IMR-90 (cell line): ENCODE results near the gene SLC35F3. TPM values are rescaled to one million over a fixed set of nuclear protein-coding genes. Genes with fewer than 3 reads are reported as not detected.

Experiments used
- ATAC-seq: fragments of 200-7000 bp; cut with Tn5 transposase; 2 replicates; pipeline ENCODE4 v1.9.1; 2020; ENCODE audit warnings: low read depth, mild to moderate bottlenecking, moderate library complexity
- BruUV-seq: library from RNA; stranded (reverse); fragments of 400-500 nt; replicated peaks from 2 replicates; lab custom pipeline; 2021; lab: Mats Ljungman, UMichigan
- CTCF ChIA-PET: fragments of 300-600 bp; formaldehyde crosslinking; extraction: SDS; loops from one replicate; lab custom pipeline; 2021; ENCODE audit warnings: antibody characterized with exemption; lab: Yijun Ruan, JAX
- POLR2A ChIA-PET: fragments of 300-600 bp; sonication (Branson Sonifier 250); formaldehyde crosslinking; loops from one replicate; lab custom pipeline; 2022; ENCODE audit warnings: antibody characterized with exemption; ENCODE audit not compliant: unreplicated experiment; lab: Charles Lee
- DNase-seq: peaks from one replicate; pipeline ENCODE4 v3.0.0; 2013
- H2AFZ ChIP-seq: replicated peaks from 2 replicates; pipeline ENCODE3; 2013; ENCODE audit warnings: low read length, mild to moderate bottlenecking; ENCODE audit not compliant: poor library complexity
- H2AK5ac ChIP-seq: 2 replicates; pipeline ENCODE4 v1.6.1; 2013; ENCODE audit warnings: low read depth, low read length, inconsistent platforms
- H2AK9ac ChIP-seq: replicated peaks from 2 replicates; pipeline ENCODE3; 2013; ENCODE audit warnings: mild to moderate bottlenecking, low read depth, low read length, moderate library complexity; ENCODE audit not compliant: poor library complexity
- H2BK120ac ChIP-seq: 2 replicates; pipeline ENCODE4 v1.6.1; 2013; ENCODE audit warnings: low read depth, low read length, inconsistent platforms
- H2BK15ac ChIP-seq: 3 replicates; pipeline ENCODE4 v1.6.1; 2013; ENCODE audit warnings: low read depth, low read length, inconsistent platforms
- H2BK20ac ChIP-seq: 2 replicates; pipeline ENCODE4 v1.6.1; 2013; ENCODE audit warnings: low read depth, mild to moderate bottlenecking, inconsistent platforms, low read length, moderate library complexity
- H2BK5ac ChIP-seq: 2 replicates; pipeline ENCODE4 v1.6.1; 2013; ENCODE audit warnings: mild to moderate bottlenecking, low read depth, low read length, inconsistent platforms; ENCODE audit not compliant: poor library complexity, severe bottlenecking
- H3K14ac ChIP-seq: replicated peaks from 2 replicates; pipeline ENCODE4 v1.6.1; 2013; ENCODE audit warnings: low read depth, low read length, inconsistent platforms
- H3K18ac ChIP-seq: 2 replicates; pipeline ENCODE4 v1.6.1; 2013; ENCODE audit warnings: low read depth, low read length, control low read depth
- H3K23ac ChIP-seq: 2 replicates; pipeline ENCODE4 v1.6.1; 2013; ENCODE audit warnings: low read depth, low read length, inconsistent platforms
- H3K27ac ChIP-seq: 2 replicates; pipeline ENCODE4 v1.5.1; 2013; ENCODE audit warnings: mild to moderate bottlenecking, control low read depth, low read length; ENCODE audit not compliant: insufficient read depth
- H3K27me3 ChIP-seq: 2 replicates; pipeline ENCODE4 v1.6.1; 2013; ENCODE audit warnings: low read length; ENCODE audit not compliant: control insufficient read depth, insufficient read depth
- H3K36me3 ChIP-seq: 2 replicates; pipeline ENCODE4 v1.6.1; 2013; ENCODE audit warnings: low read length, mixed read lengths; ENCODE audit not compliant: control insufficient read depth, insufficient read depth
- H3K4ac ChIP-seq: 2 replicates; pipeline ENCODE4 v1.6.1; 2013; ENCODE audit warnings: low read depth, low read length, inconsistent platforms
- H3K4me1 ChIP-seq: 2 replicates; pipeline ENCODE4 v1.6.1; 2013; ENCODE audit warnings: low read length, mixed read lengths; ENCODE audit not compliant: control insufficient read depth, insufficient read depth
- H3K4me2 ChIP-seq: 2 replicates; pipeline ENCODE4 v1.6.1; 2013; ENCODE audit warnings: low read depth, mild to moderate bottlenecking, control low read depth, low read length, moderate library complexity
- H3K4me3 ChIP-seq: 2 replicates; pipeline ENCODE4 v1.5.1; 2013; ENCODE audit warnings: low read depth, mild to moderate bottlenecking, control low read depth, low read length, moderate library complexity; ENCODE audit not compliant: insufficient read depth
- H3K56ac ChIP-seq: 2 replicates; pipeline ENCODE4 v1.6.1; 2013; ENCODE audit warnings: low read length, inconsistent platforms; ENCODE audit not compliant: insufficient read depth; ENCODE audit errors: extremely low read depth
- H3K79me1 ChIP-seq, 2 experiments: 2 replicates each; pipeline ENCODE4 v1.6.1; 2013; ENCODE audit warnings: low read length in 2 of 2, inconsistent platforms in 1 of 2, low read depth in 1 of 2
- H3K9ac ChIP-seq: 2 replicates; pipeline ENCODE4 v1.6.1; 2013; ENCODE audit warnings: low read depth, low read length, control low read depth
- H3K9me1 ChIP-seq: 2 replicates; pipeline ENCODE4 v1.6.1; 2013; ENCODE audit warnings: low read length, inconsistent platforms; ENCODE audit not compliant: insufficient read depth
- H3K9me3 ChIP-seq: 2 replicates; pipeline ENCODE4 v1.6.1; 2013; ENCODE audit warnings: low read length; ENCODE audit not compliant: control insufficient read depth, insufficient read depth
- H4K20me1 ChIP-seq: 2 replicates; pipeline ENCODE4 v1.6.1; 2013; ENCODE audit warnings: low read length, inconsistent platforms; ENCODE audit not compliant: insufficient read depth
- H4K5ac ChIP-seq: 2 replicates; pipeline ENCODE4 v1.6.1; 2013; ENCODE audit warnings: mild to moderate bottlenecking, low read depth, low read length, control low read depth
- H4K8ac ChIP-seq, 2 experiments: 2 replicates each; pipeline ENCODE4 v1.6.1; 2013; ENCODE audit warnings: low read depth in 2 of 2, low read length in 2 of 2, control low read depth in 1 of 2, inconsistent platforms in 1 of 2
- H4K91ac ChIP-seq: 2 replicates; pipeline ENCODE4 v1.6.1; 2013; ENCODE audit warnings: low read depth, low read length, inconsistent platforms; ENCODE audit not compliant: insufficient read depth
- BHLHE40 ChIP-seq: fragments of 150-350 bp; IDR thresholded peaks from 2 replicates; pipeline ENCODE4 v1.6.1; 2016; ENCODE audit warnings: mild to moderate bottlenecking, low read depth, low read length
- CEBPB ChIP-seq: IDR thresholded peaks from 2 replicates; pipeline ENCODE4 v1.6.1; 2012; ENCODE audit warnings: low read depth, low read length, improper control_type of control experiment
- CHD1 ChIP-seq: IDR thresholded peaks from 2 replicates; pipeline ENCODE4 v1.6.1; 2012; ENCODE audit warnings: low read depth, low read length, improper control_type of control experiment
- CTCF ChIP-seq: conservative IDR thresholded peaks from 2 replicates; pipeline ENCODE4 v1.5.1; 2012; ENCODE audit warnings: mild to moderate bottlenecking, low read depth, low read length, improper control_type of control experiment
- ELK1 ChIP-seq: fragments of 150-350 bp; IDR thresholded peaks from 2 replicates; pipeline ENCODE4 v1.6.1; 2016; ENCODE audit warnings: low read depth, mild to moderate bottlenecking, low read length, moderate library complexity, borderline replicate concordance
- FOS ChIP-seq: fragments of 150-350 bp; IDR thresholded peaks from 2 replicates; pipeline ENCODE4 v1.6.1; 2016; ENCODE audit warnings: low read depth, low read length
- MAFK ChIP-seq: IDR thresholded peaks from 2 replicates; pipeline ENCODE4 v1.6.1; 2012; ENCODE audit warnings: low read depth, low read length, improper control_type of control experiment
- MAZ ChIP-seq: IDR thresholded peaks from 2 replicates; pipeline ENCODE4 v1.6.1; 2012; ENCODE audit warnings: low read depth, mild to moderate bottlenecking, low read length, improper control_type of control experiment, moderate library complexity, borderline replicate concordance
- MXI1 ChIP-seq: IDR thresholded peaks from 2 replicates; pipeline ENCODE4 v1.6.1; 2012; ENCODE audit warnings: low read depth, mild to moderate bottlenecking, low read length, moderate library complexity, borderline replicate concordance
- NFE2L2 ChIP-seq: fragments of 150-350 bp; IDR thresholded peaks from 2 replicates; pipeline ENCODE4 v1.6.1; 2016; ENCODE audit warnings: low read depth, mild to moderate bottlenecking, low read length
- POLR2A ChIP-seq: IDR thresholded peaks from 2 replicates; pipeline ENCODE4 v1.6.1; 2012; ENCODE audit warnings: mild to moderate bottlenecking, low read depth, low read length
- RAD21 ChIP-seq: IDR thresholded peaks from 2 replicates; pipeline ENCODE4 v1.6.1; 2012; ENCODE audit warnings: low read length, improper control_type of control experiment
- RCOR1 ChIP-seq: IDR thresholded peaks from 2 replicates; pipeline ENCODE4 v1.6.1; 2012; ENCODE audit warnings: mild to moderate bottlenecking, low read length, improper control_type of control experiment; ENCODE audit not compliant: insufficient replicate concordance
- RFX5 ChIP-seq: IDR thresholded peaks from 2 replicates; pipeline ENCODE4 v1.8.0; 2012; ENCODE audit warnings: low read depth, mild to moderate bottlenecking, low read length, moderate library complexity
- SMC3 ChIP-seq: fragments of 150-350 bp; IDR thresholded peaks from 2 replicates; pipeline ENCODE4 v1.6.1; 2016; ENCODE audit warnings: low read depth, mild to moderate bottlenecking, antibody characterized with exemption, low read length, moderate library complexity
- WGBS, 2 experiments: methylation state at CpG; one replicate each; pipeline versions ENCODE4 v1.1.5 to v1.1.7; 2013; ENCODE audit warnings: missing lambda C conversion rate in 2 of 2; ENCODE audit not compliant: insufficient read length in 1 of 2; ENCODE audit errors: extremely low coverage in 2 of 2; 5-methylcytosine and 5-hydroxymethylcytosine counted together
- dilution Hi-C: fragments of 300-500 bp; cut with HindIII; formaldehyde crosslinking; loops from one replicate; pipeline ENCODE4 v1.14.3; 2018; ENCODE audit warnings: low sequenced_read_pairs; ENCODE audit not compliant: unreplicated experiment
- in situ Hi-C: fragments of 300-500 bp; cut with MboI; formaldehyde crosslinking; loops from 3 replicates; pipeline ENCODE4 v1.14.3; 2019; ENCODE audit warnings: low sequenced_read_pairs, inconsistent platforms, mixed read lengths
- intact Hi-C: fragments of 100-400 bp; cut with micrococcal nuclease; formaldehyde crosslinking; loops from 2 replicates; pipeline ENCODE4 v1.10.0; 2022
- polyA plus RNA-seq, 3 experiments: library from polyadenylated mRNA; depleted of rRNA; stranded (reverse); fragments of >200 nt; gene quantifications; 2 replicates each; pipeline ENCODE4 v1.2.3, GENCODE V29; 2012; ENCODE audit warnings: low replicate concordance in 1 of 3
- total RNA-seq: library from RNA; depleted of rRNA; stranded (reverse); fragments of >200 nt; gene quantifications from 2 replicates; pipeline ENCODE4 v1.2.3, GENCODE V29; 2012
- TF ChIP-seq, protein P1 (sequence below): fragments of 150-350 bp; IDR thresholded peaks from 2 replicates; pipeline ENCODE4 v1.6.1; 2017; ENCODE audit warnings: mild to moderate bottlenecking, antibody characterized with exemption, low read length, low read depth

SLC35F3 gene
- total and polyA plus RNA-seq, 2 of the 4 experiments (the other 2 are of a cell fraction): under 0.01 to 0.17 TPM

DNA sequence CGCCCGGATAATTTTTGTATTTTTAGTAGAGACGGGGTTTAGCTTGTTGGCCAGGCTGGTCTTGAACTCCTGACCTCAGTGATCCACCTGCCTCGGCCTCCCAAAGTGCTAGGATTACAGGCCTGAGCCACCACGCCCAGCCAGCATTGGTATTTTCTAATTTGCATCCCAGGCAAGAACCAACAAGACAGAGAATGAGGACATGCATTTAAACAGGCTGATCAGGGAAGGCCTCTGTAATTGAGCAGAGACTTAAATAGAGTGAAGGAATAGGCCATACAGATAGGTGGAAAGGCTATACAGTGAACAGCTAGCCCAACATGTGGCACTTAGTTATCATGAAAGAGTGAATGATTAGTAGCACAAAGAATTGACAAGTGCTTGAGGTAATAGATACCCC is 230.4 kb downstream of the SLC35F3 start:
- Histone ChIP-seq H3K18ac (no peak overlapping the region), H3K14ac (no peak overlapping the region), H4K5ac (no peak overlapping the region), H3K4me1 (no peaks in the 10 kb centered on the region; the same call in 1 of the 2 replicates), H3K27me3 (no peaks in the 10 kb centered on the region), H3K36me3 (no peaks in the 10 kb centered on the region), H3K79me1 (no peaks in the 10 kb centered on the region), H2AFZ (no peak overlapping the region), H3K27ac (no peak overlapping the region), H3K4ac (no peak overlapping the region), H2BK120ac (no peak overlapping the region), H3K9ac (no peak overlapping the region), H3K56ac (no peak overlapping the region), H3K4me2 (no peak overlapping the region), H3K4me3 (no peak overlapping the region), H2BK20ac (no peak overlapping the region), H3K9me1 (no peaks in the 10 kb centered on the region), H2AK9ac (no peak overlapping the region), H4K8ac (no peak overlapping the region), H2BK15ac (no peak overlapping the region), H3K23ac (no peak overlapping the region), H2BK5ac (no peak overlapping the region), H3K9me3 (no peaks in the 10 kb centered on the region), H4K20me1 (no peaks in the 10 kb centered on the region), H2AK5ac (no peak overlapping the region), H4K91ac (no peak overlapping the region)
- dilution Hi-C loops: no loop called here
- POLR2A ChIA-PET: no interaction called here
- in situ Hi-C loops: loop anchor here (25.0 kb wide), 2 partner anchors 177 to 977 kb away; no protein-coding TSS in a partner anchor
- no TSS peak for BruUV-seq
- DNase-seq: no peak
- TF ChIP-seq MAZ (no peak), RAD21 (no peak), FOS (no peak), NFE2L2 (no peak), MXI1 (no peak), RCOR1 (no peak), CEBPB (no peak), RFX5 (no peak), SMC3 (no peak), POLR2A (no peak), CHD1 (no peak), BHLHE40 (no peak), CTCF (no peak), ELK1 (no peak), MAFK (no peak)
- TF ChIP-seq, protein P1, sequence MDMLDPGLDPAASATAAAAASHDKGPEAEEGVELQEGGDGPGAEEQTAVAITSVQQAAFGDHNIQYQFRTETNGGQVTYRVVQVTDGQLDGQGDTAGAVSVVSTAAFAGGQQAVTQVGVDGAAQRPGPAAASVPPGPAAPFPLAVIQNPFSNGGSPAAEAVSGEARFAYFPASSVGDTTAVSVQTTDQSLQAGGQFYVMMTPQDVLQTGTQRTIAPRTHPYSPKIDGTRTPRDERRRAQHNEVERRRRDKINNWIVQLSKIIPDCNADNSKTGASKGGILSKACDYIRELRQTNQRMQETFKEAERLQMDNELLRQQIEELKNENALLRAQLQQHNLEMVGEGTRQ: no peak
- no CpG with 5 or more reads among the region's 5 CpGs for WGBS, 2 experiments
- intact Hi-C loops: no loop called here
- CTCF ChIA-PET: no interaction called here
- no peak for ATAC-seq
